Measurements from ENCODE around the gene ARHGAP22.

The ARHGAP22 gene

DNA sequence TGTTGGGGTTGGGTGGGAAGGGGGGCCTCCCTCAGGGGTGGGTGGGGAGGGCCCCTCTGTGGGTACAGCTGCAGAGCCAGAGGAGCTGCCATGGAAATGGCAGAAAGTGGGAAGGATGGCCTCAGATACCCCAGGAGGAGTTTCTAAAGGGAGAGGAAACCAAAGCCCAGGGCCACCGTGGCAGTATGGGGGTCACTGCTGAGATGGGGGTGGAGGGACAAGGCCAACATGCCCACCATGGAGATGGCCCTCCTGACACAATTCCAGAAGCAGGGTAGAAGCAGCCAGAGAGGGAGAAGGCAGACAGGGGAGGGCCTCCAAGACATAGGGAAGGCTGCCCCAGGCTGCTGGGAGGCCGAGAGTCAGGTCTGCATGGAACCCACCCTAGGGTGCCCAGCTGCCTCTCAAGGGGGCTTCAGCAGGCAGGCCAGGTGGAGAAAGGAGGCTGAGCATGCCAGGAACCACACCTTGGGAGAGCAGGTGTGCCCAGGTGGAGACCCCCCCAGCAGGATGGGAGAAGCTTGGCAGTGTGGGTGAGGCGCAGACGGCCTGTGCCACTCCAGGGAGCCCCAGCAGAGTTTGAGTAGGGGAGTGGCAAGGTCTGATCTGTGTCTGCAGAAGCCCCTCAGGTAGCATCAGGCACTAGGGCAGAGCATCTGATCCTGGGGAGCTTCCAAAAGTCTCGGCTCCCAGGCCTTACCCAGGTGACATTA, 146.8 kb downstream of the ARHGAP22 start:
- Histone ChIP-seq H3K4me1 (ENCODE audit: control insufficient read depth, insufficient read depth, low read length) (no peaks in the 10 kb centered on the region), H3K9me3 (ENCODE audit: control insufficient read depth, low read length) (no peaks in the 10 kb centered on the region), H3K27me3 (replicated peaks; ENCODE audit: control insufficient read depth, insufficient read depth, low read length) (no peaks in the 10 kb centered on the region), H3K9ac (ENCODE audit: low read length) (no peak overlapping the region), H3K36me3 (ENCODE audit: control insufficient read depth, insufficient read depth, low read length, severe bottlenecking) (no peaks in the 10 kb centered on the region), H3K4me3 (ENCODE audit: low read length) (no peak overlapping the region)
- DNase-seq (ENCODE audit: low read depth) = no peak

DNA sequence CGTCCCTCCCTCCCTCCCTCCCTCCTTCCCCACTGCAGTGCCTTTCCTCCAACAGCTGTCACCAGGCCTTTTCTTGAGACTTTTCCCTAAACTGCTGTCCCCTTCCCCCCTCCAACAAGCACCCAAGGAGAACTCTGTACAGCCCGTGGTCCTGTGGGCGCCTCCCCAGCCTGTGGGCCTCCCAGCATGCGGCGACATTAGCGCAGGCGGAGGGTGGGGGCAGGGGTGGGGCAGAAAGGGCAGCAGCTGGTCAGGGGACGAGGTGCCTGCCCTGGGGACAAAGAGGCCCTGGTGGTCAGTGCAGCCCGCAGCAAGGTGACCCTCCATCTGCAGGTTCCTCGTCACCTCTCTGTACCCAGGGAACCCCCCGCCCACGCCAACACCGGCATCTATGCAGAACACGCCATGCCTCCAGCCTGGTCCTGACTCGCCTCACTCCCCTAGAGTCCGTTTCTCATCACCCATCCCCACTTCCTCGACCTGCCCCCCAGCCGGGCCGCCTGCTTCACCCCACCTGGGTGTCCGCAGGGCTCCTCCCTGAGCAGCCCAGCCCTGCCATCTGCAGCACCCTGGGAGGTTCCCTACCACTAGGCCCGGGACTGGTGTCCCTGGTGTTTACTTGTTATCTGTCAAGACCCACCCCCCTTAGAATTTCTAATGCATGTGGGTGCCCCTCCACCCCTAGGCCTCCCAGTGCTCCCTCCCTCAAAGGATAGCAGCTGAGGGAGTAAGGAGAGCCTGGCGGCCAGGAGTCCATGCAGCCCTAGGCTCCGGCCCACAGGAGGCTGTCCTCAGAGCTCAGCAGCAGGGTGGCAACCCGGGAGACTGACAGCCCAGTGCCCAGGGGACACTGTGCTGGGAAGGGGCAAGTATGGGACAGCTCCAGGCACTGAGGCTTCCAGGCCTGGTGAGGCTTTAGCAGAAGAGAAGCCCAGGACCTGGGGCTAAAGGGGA, 147.8 kb downstream of the ARHGAP22 start:
- H3K9ac ChIP-seq (ENCODE audit: low read length) = no peak overlapping the region
- no peaks in the 10 kb centered on the region for H3K9me3 ChIP-seq (ENCODE audit: control insufficient read depth, low read length)
- no peaks in the 10 kb centered on the region for H3K4me1 ChIP-seq (ENCODE audit: control insufficient read depth, insufficient read depth, low read length)
- no peaks in the 10 kb centered on the region for H3K36me3 ChIP-seq (ENCODE audit: control insufficient read depth, insufficient read depth, low read length, severe bottlenecking)
- no peaks in the 10 kb centered on the region for H3K27me3 ChIP-seq (replicated peaks; ENCODE audit: control insufficient read depth, insufficient read depth, low read length)
- DNase-seq (ENCODE audit: low read depth) = no peak
- no peak overlapping the region for H3K4me3 ChIP-seq (ENCODE audit: low read length)

DNA sequence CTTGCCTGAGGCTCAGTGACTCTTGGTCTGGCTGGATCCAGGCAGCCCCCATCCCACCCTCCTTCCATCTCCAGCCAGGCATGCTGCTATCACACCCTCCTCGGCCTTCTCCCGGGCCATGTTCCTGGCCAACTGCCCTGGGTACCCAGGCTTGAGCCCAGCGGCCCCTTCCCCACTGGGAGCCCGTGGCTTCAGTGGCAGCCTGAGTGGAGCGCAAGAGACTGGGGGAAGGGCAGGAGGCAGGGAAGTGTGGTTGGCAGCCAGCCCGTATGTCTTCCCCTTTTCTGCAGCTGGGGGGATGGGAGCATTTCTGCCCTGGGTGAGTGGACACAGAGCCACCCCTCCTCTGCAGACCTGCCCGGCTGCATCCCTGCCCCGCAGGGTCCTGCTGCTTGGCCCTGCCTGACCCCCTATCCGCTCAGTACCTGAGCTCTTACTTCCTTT, 148.5 kb downstream of the ARHGAP22 start:
- Histone ChIP-seq H3K9ac (ENCODE audit: low read length) (no peak overlapping the region), H3K27me3 (replicated peaks; ENCODE audit: control insufficient read depth, insufficient read depth, low read length) (no peaks in the 10 kb centered on the region), H3K4me3 (ENCODE audit: low read length) (no peak overlapping the region), H3K9me3 (ENCODE audit: control insufficient read depth, low read length) (no peaks in the 10 kb centered on the region), H3K4me1 (ENCODE audit: control insufficient read depth, insufficient read depth, low read length) (no peaks in the 10 kb centered on the region), H3K36me3 (ENCODE audit: control insufficient read depth, insufficient read depth, low read length, severe bottlenecking) (no peaks in the 10 kb centered on the region)
- no peak for DNase-seq (ENCODE audit: low read depth)

DNA sequence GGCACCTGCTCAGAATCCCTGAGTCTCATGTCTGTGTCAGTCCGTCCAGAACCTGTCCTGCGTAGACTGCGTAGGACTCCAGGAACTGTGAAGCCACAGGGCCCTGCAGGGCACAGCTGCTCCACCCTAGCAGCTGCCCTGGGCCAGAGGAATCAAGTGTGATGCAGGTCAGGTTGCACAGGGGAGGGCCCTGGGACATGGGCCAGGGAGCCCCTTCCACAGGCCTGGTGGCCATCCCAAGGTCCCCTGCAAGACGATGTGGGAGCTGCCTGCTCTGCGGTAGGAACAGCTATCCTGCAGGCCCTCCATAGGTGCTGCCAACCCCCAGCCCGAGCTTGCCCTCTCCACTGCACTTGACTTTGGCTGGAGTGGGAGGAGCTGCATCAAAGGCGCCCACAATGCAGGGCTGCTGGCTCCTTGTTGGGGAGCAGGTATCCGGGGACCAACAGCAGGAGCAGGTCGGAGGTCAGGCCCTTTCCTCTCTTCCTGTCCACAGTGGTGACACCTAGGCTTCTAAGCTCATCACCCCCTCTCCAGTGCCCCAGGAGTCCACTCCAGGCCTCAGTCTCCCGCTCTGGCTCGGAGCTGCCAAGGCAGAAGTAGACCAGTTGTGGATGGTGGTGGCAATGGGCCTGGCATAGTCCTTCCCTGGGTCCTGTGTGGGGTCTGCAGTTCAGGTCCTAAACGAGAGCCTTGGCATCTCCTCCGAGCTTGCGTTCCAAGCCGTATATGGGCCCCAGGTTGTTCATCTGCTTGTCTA, 149.3 kb downstream of the ARHGAP22 start:
- DNase-seq (ENCODE audit: low read depth) = no peak
- Histone ChIP-seq H3K4me3 (ENCODE audit: low read length) (no peak overlapping the region), H3K4me1 (ENCODE audit: control insufficient read depth, insufficient read depth, low read length) (no peaks in the 10 kb centered on the region), H3K9ac (ENCODE audit: low read length) (no peak overlapping the region), H3K27me3 (replicated peaks; ENCODE audit: control insufficient read depth, insufficient read depth, low read length) (no peaks in the 10 kb centered on the region), H3K36me3 (ENCODE audit: control insufficient read depth, insufficient read depth, low read length, severe bottlenecking) (no peaks in the 10 kb centered on the region), H3K9me3 (ENCODE audit: control insufficient read depth, low read length) (no peaks in the 10 kb centered on the region)

DNA sequence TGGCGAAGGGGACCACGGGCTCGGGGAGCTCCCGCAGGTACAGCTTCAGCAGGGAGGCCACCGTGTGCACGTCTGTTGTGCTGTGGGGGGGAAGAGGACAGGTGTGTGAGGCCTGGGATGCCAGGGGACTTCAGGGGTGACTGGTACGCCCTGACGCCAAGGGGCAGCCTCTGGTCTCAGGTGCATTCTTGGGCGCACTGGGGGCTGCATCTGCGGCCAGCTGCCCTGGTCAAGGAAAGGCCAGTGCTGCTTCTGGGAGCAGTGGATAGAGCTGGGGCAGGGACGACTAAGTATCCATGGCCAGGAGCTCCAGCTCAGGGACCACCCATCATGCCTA, 149.8 kb downstream of the ARHGAP22 start:
- DNase-seq (ENCODE audit: low read depth) = no peak
- Histone ChIP-seq H3K27me3 (replicated peaks; ENCODE audit: control insufficient read depth, insufficient read depth, low read length) (no peaks in the 10 kb centered on the region), H3K9me3 (ENCODE audit: control insufficient read depth, low read length) (no peaks in the 10 kb centered on the region), H3K36me3 (ENCODE audit: control insufficient read depth, insufficient read depth, low read length, severe bottlenecking) (no peaks in the 10 kb centered on the region), H3K4me1 (ENCODE audit: control insufficient read depth, insufficient read depth, low read length) (no peaks in the 10 kb centered on the region), H3K9ac (ENCODE audit: low read length) (no peak overlapping the region), H3K4me3 (ENCODE audit: low read length) (no peak overlapping the region)

DNA sequence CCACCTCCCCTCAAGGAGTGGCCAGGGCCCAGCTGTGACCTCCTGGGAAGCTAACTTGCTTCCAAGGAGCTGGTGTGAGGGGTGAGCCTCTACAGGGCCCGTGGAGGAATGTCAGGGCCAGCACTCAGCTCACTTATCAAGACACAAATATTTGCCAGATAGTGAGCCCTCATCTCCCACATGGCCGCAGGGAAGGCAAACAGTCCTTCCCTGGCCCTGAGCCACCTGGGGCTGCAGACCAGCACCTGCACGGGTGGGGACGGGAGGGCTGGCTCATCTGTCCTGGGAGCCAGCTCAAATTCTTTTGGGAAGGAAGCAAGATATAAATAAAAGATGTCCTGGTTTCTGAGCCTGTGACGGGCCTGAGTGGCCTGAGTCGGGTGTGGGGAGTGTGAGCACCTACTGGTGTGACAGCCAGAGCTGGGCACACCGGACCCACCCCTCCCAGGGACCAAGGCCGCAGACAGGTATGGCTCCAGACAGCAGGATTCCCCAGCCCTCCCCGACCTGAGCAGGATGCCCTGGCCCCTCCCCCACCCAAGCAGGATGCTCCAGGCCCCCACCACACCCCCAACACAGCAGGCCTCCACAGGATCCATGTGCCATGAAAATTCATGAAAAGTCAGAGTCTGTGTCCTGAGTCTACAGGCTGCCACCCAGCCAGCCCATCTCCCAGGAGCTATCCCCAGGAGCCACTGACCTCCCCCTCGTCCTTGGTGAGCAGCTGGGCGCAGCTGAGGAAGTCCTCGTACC, 150.4 kb downstream of the ARHGAP22 start:
- Histone ChIP-seq H3K27me3 (replicated peaks; ENCODE audit: control insufficient read depth, insufficient read depth, low read length) (no peaks in the 10 kb centered on the region), H3K9ac (ENCODE audit: low read length) (no peak overlapping the region), H3K4me1 (ENCODE audit: control insufficient read depth, insufficient read depth, low read length) (no peaks in the 10 kb centered on the region), H3K9me3 (ENCODE audit: control insufficient read depth, low read length) (no peaks in the 10 kb centered on the region), H3K36me3 (ENCODE audit: control insufficient read depth, insufficient read depth, low read length, severe bottlenecking) (no peaks in the 10 kb centered on the region), H3K4me3 (ENCODE audit: low read length) (no peak overlapping the region)
- DNase-seq (ENCODE audit: low read depth) = no peak

DNA sequence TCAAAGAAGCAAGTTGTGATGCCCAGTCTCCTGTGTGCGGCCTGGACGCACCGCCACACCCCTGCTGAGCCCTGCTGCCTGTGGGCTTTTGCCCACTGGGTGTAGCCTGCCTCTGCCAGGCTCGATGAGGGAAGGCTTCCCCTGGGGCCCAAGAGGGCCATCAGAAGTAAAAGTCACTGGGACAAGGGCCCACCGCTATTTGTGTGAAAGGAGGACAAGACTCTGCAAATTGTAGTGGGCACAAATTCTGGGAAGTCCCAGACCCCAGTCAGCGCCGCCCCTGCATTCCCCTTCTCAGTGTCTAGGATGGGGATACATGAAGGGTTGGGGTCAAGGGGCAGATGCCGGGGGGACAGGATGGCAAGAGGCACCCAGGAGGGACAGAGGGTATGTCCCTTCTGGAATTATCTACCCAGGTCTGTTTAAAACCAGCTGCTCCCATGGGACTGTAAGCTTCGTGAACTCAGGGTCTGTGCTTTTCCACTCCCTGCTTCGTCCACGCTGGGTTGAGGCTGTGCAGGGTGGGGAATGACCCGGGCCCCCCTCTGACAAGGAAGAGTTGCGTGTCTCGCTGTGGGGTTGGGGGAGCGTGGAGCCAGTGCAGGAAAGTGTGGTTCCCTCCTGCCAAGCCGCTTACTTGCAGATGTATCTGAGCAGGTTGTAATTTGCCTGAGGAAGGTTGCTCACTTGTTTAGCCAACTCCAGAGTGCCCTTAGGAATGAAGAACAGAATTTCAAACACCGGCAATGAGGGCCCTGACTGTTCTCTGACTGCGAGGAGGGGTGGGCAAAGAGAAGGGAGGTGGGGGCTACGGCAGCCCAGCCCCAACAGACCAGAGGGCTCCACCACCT, 151.2 kb downstream of the ARHGAP22 start:
- Histone ChIP-seq H3K4me1 (ENCODE audit: control insufficient read depth, insufficient read depth, low read length) (peaks cover 7% of the 10 kb centered on the region), H3K4me3 (ENCODE audit: low read length) (no peak overlapping the region), H3K27me3 (replicated peaks; ENCODE audit: control insufficient read depth, insufficient read depth, low read length) (no peaks in the 10 kb centered on the region), H3K9ac (ENCODE audit: low read length) (no peak overlapping the region), H3K9me3 (ENCODE audit: control insufficient read depth, low read length) (no peaks in the 10 kb centered on the region), H3K36me3 (ENCODE audit: control insufficient read depth, insufficient read depth, low read length, severe bottlenecking) (no peaks in the 10 kb centered on the region)
- DNase-seq (ENCODE audit: low read depth) = no peak

DNA sequence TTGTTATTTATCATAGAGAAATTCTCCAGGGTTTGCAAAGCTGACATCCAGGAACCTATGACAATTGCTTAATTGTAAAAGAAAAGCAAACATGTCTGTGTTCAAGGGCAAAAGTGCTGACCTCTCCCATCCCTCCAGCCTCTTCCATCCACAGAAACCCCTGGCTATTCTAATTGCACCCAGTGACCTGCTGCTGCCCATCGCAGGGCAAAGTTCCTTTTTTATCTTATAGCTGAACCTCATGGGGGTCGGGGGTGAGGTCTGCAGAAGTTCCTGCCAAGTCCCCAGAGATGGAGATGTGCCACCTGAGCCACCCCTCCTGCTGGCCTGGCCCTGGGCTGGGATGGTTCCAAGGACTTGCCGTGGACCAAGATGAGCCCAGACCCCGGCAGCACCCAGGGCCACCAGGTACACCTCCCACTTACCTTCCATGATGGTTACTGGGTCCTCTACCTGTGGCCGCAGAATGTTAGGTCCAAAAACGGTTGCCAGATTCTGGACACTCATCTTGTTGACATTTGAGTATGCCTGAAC, 151.9 kb downstream of the ARHGAP22 start:
- Histone ChIP-seq H3K36me3 (ENCODE audit: control insufficient read depth, insufficient read depth, low read length, severe bottlenecking) (no peaks in the 10 kb centered on the region), H3K9me3 (ENCODE audit: control insufficient read depth, low read length) (no peaks in the 10 kb centered on the region), H3K4me1 (ENCODE audit: control insufficient read depth, insufficient read depth, low read length) (peaks cover 11% of the 10 kb centered on the region), H3K9ac (ENCODE audit: low read length) (no peak overlapping the region), H3K4me3 (ENCODE audit: low read length) (no peak overlapping the region), H3K27me3 (replicated peaks; ENCODE audit: control insufficient read depth, insufficient read depth, low read length) (no peaks in the 10 kb centered on the region)
- DNase-seq (ENCODE audit: low read depth) = no peak

DNA sequence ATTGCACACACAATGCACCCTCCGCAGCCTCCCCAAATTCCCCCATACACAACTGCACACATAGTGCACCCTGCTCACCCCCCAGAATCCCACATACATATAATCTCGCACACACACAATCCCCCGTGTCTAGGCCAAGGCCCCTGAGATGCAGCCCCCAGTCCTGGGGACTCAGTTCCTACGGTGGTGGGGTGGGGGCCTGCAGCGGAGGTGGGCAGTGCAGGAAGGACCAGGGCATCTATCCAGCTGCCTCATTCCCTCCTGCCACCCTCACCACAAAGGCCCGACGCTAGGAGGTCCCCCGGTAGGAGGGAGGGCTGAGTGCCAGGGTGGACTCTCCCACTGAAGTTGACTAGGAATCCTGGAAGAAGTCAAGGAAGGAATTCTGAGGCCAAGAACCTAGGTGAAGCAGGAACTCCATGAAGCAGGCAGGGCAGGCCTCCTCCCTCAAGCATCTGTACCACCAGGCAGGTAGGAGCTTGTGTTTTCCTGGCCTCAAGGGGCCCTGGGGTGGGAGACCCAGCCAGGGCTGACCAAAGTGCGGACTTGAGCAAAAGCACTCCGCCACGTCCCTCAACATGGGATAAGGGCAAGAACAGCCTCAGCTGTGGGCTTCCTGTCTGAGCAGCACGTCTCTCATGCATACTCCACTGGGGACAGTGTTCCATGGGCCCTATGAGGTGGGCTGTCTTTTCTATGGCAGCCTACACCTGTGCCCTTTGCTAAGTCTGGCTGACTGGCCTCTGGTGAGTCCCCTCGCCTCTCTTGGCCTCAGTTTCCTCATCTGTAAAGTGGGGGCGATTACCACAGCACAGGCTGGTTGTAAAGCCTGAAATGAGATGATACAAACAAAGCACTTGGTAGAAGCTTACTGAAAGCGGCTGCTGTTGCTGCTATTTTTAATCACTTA, 152.6 kb downstream of the ARHGAP22 start:
- H3K36me3 ChIP-seq (ENCODE audit: control insufficient read depth, insufficient read depth, low read length, severe bottlenecking) = no peaks in the 10 kb centered on the region
- no peaks in the 10 kb centered on the region for H3K27me3 ChIP-seq (replicated peaks; ENCODE audit: control insufficient read depth, insufficient read depth, low read length)
- H3K9ac ChIP-seq (ENCODE audit: low read length) = no peak overlapping the region
- H3K9me3 ChIP-seq (ENCODE audit: control insufficient read depth, low read length) = no peaks in the 10 kb centered on the region
- DNase-seq (ENCODE audit: low read depth) = no peak
- no peak overlapping the region for H3K4me3 ChIP-seq (ENCODE audit: low read length)
- H3K4me1 ChIP-seq (ENCODE audit: control insufficient read depth, insufficient read depth, low read length) = peaks cover 11% of the 10 kb centered on the region

All from adipocyte (in vitro differentiated cells).